Measurements from ENCODE around the gene GRPEL1.

DNA sequence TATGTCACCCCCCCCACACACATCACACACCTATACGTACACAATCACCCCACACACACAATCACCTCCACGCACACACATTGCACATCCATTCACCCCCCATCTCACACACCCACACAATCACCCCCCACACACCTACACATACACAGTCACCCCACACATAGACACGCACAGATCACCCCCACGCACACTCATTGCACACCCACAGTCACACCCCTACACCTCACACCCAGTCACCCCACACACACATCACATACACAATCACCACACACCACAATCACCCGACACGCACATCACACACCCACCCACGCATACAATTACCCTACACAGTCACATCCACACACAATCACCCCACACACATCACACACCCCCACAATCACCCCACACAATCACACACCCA is 40.6 kb downstream of the GRPEL1 start:
- TF ChIP-seq, protein P1, sequence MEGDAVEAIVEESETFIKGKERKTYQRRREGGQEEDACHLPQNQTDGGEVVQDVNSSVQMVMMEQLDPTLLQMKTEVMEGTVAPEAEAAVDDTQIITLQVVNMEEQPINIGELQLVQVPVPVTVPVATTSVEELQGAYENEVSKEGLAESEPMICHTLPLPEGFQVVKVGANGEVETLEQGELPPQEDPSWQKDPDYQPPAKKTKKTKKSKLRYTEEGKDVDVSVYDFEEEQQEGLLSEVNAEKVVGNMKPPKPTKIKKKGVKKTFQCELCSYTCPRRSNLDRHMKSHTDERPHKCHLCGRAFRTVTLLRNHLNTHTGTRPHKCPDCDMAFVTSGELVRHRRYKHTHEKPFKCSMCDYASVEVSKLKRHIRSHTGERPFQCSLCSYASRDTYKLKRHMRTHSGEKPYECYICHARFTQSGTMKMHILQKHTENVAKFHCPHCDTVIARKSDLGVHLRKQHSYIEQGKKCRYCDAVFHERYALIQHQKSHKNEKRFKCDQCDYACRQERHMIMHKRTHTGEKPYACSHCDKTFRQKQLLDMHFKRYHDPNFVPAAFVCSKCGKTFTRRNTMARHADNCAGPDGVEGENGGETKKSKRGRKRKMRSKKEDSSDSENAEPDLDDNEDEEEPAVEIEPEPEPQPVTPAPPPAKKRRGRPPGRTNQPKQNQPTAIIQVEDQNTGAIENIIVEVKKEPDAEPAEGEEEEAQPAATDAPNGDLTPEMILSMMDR (IDR thresholded peaks at IDR 0.05), result no peak
- TF ChIP-seq GATA2 (CRISPR knock-in tag; IDR thresholded peaks at IDR 0.05) (no peak), CHD2 (IDR thresholded peaks at IDR 0.05; ENCODE audit: low read length, partially characterized antibody) (no peak), RAD21 (IDR thresholded peaks at IDR 0.05; ENCODE audit: low read length) (no peak), POLR2AphosphoS5 (IDR thresholded peaks at IDR 0.05; ENCODE audit: low read depth, low read length) (no peak)
- TF ChIP-seq, protein P2, sequence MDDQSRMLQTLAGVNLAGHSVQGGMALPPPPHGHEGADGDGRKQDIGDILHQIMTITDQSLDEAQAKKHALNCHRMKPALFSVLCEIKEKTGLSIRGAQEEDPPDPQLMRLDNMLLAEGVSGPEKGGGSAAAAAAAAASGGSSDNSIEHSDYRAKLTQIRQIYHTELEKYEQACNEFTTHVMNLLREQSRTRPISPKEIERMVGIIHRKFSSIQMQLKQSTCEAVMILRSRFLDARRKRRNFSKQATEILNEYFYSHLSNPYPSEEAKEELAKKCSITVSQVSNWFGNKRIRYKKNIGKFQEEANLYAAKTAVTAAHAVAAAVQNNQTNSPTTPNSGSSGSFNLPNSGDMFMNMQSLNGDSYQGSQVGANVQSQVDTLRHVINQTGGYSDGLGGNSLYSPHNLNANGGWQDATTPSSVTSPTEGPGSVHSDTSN (IDR thresholded peaks at IDR 0.05), result no peak
- TF ChIP-seq, protein P3, sequence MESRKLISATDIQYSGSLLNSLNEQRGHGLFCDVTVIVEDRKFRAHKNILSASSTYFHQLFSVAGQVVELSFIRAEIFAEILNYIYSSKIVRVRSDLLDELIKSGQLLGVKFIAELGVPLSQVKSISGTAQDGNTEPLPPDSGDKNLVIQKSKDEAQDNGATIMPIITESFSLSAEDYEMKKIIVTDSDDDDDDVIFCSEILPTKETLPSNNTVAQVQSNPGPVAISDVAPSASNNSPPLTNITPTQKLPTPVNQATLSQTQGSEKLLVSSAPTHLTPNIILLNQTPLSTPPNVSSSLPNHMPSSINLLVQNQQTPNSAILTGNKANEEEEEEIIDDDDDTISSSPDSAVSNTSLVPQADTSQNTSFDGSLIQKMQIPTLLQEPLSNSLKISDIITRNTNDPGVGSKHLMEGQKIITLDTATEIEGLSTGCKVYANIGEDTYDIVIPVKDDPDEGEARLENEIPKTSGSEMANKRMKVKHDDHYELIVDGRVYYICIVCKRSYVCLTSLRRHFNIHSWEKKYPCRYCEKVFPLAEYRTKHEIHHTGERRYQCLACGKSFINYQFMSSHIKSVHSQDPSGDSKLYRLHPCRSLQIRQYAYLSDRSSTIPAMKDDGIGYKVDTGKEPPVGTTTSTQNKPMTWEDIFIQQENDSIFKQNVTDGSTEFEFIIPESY (IDR thresholded peaks at IDR 0.05; ENCODE audit: borderline replicate concordance, low read depth), result no peak

Data from SK-N-SH (cell line).